ENCODE measurements around the gene GSAP.

Gene GSAP

DNA sequence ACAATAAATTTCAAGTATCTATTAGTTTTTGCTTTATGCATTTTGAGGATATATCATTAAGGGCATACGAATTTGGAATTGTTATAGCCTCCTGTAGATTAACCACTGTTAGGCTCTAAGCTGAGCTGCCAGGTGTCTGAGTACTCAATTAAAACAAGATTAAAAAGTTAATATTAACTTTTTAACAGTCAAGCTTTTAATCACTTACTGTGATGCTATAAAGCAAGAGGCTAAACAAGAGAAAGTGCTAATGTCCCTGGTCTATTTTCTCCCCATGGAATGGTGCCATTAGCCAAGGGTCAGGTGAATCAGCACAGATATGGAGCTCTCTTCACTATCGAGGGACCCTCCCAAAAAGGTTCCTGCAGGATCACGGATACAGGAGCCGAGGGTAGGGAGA is 9.7 kb downstream of the GSAP start:
- TF ChIP-seq, protein P1, sequence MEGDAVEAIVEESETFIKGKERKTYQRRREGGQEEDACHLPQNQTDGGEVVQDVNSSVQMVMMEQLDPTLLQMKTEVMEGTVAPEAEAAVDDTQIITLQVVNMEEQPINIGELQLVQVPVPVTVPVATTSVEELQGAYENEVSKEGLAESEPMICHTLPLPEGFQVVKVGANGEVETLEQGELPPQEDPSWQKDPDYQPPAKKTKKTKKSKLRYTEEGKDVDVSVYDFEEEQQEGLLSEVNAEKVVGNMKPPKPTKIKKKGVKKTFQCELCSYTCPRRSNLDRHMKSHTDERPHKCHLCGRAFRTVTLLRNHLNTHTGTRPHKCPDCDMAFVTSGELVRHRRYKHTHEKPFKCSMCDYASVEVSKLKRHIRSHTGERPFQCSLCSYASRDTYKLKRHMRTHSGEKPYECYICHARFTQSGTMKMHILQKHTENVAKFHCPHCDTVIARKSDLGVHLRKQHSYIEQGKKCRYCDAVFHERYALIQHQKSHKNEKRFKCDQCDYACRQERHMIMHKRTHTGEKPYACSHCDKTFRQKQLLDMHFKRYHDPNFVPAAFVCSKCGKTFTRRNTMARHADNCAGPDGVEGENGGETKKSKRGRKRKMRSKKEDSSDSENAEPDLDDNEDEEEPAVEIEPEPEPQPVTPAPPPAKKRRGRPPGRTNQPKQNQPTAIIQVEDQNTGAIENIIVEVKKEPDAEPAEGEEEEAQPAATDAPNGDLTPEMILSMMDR (IDR thresholded peaks at IDR 0.05; ENCODE audit: extremely low read depth, insufficient read depth, missing control alignments), result no peak
- in situ Hi-C loops (cut with MboI; ENCODE audit: low pct_unique_long_range_greater_than_20kb, low sequenced_read_pairs, unreplicated experiment), result no loop called here

DNA sequence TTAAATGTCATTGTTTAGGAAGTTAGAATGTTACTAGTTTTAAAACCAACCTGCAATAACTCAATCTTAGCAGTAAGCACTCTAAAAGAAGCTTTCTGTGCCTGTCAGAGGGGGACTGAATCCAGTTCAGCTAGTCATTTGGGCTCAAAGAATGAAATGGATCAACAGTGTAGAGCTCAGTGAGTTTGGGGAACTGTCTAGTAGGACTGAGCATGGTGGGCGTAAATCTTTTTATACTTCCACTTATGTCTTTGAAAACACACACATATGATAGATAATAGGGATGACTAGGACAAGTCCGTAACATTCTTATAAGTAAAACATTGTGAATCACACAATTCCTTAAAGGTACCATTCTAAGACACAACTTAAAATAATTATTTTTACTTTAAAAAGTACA is 11.5 kb downstream of the GSAP start:
- in situ Hi-C loops (cut with MboI; ENCODE audit: low pct_unique_long_range_greater_than_20kb, low sequenced_read_pairs, unreplicated experiment), result no loop called here
- TF ChIP-seq, protein P1 (IDR thresholded peaks at IDR 0.05; ENCODE audit: extremely low read depth, insufficient read depth, missing control alignments), result no peak

More for the DNA sequence above, 9.7 kb downstream of the GSAP start:
- no peak for DNase-seq (ENCODE audit: low spot score)

DNA sequence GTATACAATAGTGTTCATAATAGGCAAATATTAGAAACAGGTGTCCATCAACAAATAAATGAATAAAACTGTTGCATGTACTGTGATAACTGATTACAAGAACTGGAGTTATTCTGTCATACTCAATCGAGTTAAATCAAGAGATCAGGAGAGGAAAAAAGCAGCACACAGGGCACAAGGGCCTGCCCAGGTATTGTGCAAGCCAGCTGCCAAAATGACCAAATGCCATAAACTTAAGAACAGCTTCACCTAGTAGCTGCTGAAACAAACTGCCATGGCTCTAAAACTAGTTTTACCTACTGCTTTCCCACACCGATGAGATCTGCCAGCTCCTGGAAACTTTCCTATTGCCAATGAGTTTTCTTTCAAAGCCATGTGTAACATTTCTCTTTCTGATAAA is 12.2 kb downstream of the GSAP start:
- in situ Hi-C loops (cut with MboI; ENCODE audit: low pct_unique_long_range_greater_than_20kb, low sequenced_read_pairs, unreplicated experiment), result no loop called here
- TF ChIP-seq, protein P1 (IDR thresholded peaks at IDR 0.05; ENCODE audit: extremely low read depth, insufficient read depth, missing control alignments), result no peak
- DNase-seq (ENCODE audit: low spot score), result no peak

More for the DNA sequence above, 11.5 kb downstream of the GSAP start:
- no peak for DNase-seq (ENCODE audit: low spot score)

DNA sequence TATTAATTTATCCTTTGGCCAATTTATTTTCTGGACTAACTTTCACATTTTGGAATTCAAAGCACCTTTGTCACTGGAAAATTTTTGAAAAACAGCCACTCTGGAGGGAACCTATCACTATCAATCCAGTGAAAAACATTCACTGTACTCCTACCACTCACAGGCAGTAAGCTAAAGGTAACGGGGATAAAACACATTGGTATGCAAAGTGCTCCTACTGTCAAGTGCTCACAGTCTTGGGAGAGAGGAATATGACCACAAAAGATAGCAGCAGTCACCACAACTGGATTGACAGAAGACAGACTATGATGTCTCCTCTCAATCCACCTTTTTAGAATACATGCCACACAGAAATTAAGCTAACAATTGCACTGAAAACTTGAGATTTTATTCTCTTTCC is 13.3 kb downstream of the GSAP start:
- TF ChIP-seq, protein P1 (IDR thresholded peaks at IDR 0.05; ENCODE audit: extremely low read depth, insufficient read depth, missing control alignments), result no peak
- DNase-seq (ENCODE audit: low spot score), result no peak
- in situ Hi-C loops (cut with MboI; ENCODE audit: low pct_unique_long_range_greater_than_20kb, low sequenced_read_pairs, unreplicated experiment), result no loop called here

DNA sequence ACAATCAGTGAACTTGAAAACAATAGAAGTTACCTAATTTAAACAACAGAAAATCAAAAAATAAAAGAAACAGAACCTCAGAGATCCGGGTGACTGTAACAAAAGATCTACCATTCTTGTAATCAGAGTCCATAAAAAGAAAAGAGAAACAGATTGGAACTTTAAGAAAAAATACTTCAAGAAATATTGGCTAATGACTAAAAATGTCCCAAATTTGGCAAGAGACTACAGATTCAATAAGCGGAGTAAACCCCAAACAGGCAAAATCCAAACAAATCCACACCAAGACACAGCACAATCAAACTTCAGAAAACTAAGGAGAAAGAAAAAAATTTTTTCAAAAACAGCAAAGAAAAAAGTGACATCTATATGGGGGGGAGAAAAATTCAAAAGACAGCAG is 15.1 kb downstream of the GSAP start:
- in situ Hi-C loops (cut with MboI; ENCODE audit: low pct_unique_long_range_greater_than_20kb, low sequenced_read_pairs, unreplicated experiment), result no loop called here
- TF ChIP-seq, protein P1 (IDR thresholded peaks at IDR 0.05; ENCODE audit: extremely low read depth, insufficient read depth, missing control alignments), result no peak
- no peak for DNase-seq (ENCODE audit: low spot score)

DNA sequence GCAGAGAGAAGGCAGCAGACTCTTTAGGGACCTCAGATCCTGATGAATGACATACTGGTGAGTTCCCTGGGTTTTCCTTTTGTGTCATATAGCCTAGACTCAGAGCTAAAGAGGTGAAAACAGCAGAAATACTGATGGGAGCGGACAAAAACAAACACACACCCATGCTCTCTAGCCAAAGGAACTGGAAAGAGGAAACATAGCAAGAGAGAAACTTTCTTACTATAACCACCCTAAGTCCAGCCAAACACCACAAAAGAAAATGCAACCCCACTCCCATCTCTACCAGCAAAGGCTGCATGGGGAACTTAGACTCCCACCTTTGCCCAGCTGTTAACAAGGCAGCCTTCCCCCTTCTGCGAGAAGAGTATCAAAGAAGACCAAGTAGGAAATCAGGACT is 16.3 kb downstream of the GSAP start:
- no peak for DNase-seq (ENCODE audit: low spot score)
- TF ChIP-seq, protein P1 (IDR thresholded peaks at IDR 0.05; ENCODE audit: extremely low read depth, insufficient read depth, missing control alignments), result no peak
- in situ Hi-C loops (cut with MboI; ENCODE audit: low pct_unique_long_range_greater_than_20kb, low sequenced_read_pairs, unreplicated experiment), result no loop called here

Measured in GM13977 (cell line).